Neural progenitor cell (in vitro differentiated cells): ENCODE data around the gene COP1.
"Not testable (repeated sequence)": the region's sequence is repeated elsewhere in the genome, so short reads cannot be mapped to it uniquely, and the experiment has no call there.

Experiments used
- CTCF ChIP-seq: fragments of 200-600 bp; sonication (generic); IDR thresholded peaks from 2 replicates; pipeline ENCODE4 v1.5.1; 2017; ENCODE audit warnings: antibody characterized with exemption, mild to moderate bottlenecking
- EZH2 ChIP-seq: fragments of 200-600 bp; sonication (generic); IDR thresholded peaks from 2 replicates; pipeline ENCODE4 v1.6.1; 2017; ENCODE audit warnings: antibody characterized with exemption, mild to moderate bottlenecking, moderate library complexity

- TF ChIP-seq CTCF, EZH2: not testable (repeated sequence)
These were observed 26.6 kb upstream of the COP1 start for GRCh38 chr1:176233657-176234056.
